Measurements from ENCODE around the gene MACROD2.
"Not testable (repeated sequence)": the region's sequence is repeated elsewhere in the genome, so short reads cannot be mapped to it uniquely, and the experiment has no call there.

The MACROD2 gene

DNA sequence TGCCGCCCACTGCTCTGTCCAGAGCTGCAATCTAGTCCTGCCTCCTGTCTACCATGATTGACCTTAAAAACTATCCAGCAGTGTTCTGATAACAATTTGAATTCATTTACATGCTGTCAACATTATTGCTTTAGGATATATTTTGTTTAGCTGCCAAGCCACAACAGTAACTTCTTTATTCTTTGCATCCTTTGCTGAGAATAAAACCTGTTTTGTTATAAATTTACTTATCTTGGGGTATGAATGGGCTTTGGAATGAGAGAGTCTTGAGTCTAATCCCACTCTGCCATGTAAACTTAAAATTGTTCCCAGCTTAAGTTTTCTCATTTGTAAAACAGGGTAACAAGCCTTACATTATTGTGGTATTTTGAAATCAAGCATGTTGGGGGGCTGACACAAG is 225.7 kb downstream of the MACROD2 start:
- TF ChIP-seq, protein P1, sequence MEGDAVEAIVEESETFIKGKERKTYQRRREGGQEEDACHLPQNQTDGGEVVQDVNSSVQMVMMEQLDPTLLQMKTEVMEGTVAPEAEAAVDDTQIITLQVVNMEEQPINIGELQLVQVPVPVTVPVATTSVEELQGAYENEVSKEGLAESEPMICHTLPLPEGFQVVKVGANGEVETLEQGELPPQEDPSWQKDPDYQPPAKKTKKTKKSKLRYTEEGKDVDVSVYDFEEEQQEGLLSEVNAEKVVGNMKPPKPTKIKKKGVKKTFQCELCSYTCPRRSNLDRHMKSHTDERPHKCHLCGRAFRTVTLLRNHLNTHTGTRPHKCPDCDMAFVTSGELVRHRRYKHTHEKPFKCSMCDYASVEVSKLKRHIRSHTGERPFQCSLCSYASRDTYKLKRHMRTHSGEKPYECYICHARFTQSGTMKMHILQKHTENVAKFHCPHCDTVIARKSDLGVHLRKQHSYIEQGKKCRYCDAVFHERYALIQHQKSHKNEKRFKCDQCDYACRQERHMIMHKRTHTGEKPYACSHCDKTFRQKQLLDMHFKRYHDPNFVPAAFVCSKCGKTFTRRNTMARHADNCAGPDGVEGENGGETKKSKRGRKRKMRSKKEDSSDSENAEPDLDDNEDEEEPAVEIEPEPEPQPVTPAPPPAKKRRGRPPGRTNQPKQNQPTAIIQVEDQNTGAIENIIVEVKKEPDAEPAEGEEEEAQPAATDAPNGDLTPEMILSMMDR (IDR thresholded peaks at IDR 0.05; ENCODE audit: extremely low read depth, missing control alignments), result no peak
- DNase-seq (ENCODE audit: low spot score), result no peak

DNA sequence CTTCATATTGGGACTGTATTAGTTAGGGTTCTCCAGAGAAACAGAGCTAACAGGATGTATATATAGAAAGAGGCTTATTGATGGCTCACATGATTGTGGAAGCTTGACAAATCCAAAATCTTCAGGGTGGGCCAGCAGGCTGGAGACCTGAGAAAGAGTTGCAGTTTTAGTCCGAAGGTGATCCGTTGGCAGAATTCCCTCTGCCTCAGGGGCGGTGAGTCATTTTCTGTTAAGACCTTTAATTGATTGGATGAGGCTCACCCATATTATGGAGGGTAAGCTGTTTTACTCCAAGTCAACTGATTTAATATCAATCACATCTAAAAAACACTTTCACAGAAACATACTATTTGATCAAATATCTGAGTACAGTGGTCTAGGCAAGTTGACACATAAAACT is 228.5 kb downstream of the MACROD2 start:
- TF ChIP-seq, protein P1 (IDR thresholded peaks at IDR 0.05; ENCODE audit: extremely low read depth, missing control alignments), result no peak
- DNase-seq (ENCODE audit: low spot score), result no peak

DNA sequence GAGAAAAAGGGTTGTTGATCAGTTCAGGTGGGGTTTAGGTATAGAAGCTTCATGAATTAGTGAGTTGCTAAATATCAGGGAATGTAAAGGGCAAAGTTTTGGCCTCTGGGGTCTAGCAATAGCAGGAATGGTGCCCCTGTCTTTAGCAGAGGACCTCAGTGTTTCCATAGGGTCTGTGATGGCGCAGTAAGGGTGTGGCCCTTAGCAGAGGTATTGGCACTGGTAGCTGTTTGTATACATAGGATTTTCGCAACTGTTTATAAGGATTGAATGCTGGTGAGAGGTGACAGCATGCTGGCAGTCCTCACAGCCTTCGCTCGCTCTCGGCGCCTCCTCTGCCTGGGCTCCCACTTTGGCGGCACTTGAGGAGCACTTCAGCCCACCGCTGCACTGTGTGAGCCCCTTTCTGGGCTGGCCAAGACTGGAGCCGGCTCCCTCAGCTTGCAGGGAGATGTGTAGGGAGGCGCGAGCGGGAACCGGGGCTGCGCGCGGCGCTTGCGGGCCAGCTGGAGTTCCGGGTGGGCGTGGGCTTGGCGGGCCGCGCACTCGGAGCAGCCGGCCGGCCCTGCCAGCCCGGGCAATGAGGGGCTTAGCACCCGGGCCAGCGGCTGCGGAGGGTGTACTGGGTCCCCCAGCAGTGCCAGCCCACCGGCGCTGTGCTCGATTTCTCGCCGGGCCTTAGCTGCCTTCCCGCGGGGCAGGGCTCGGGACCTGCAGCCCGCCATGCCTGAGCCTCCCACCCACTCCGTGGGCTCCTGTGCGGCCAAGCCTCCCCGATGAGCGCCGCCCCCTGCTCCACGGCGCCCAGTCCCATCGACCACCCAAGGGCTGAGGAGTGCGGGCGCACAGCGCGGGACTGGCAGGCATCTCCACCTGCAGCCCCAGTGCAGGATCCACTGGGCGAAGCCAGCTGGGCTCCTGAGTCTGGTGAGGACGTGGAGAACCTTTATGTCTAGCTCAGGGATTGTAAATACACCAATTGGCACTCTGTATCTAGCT is 231.0 kb downstream of the MACROD2 start:
- not testable (repeated sequence) for DNase-seq (ENCODE audit: low spot score)

DNA sequence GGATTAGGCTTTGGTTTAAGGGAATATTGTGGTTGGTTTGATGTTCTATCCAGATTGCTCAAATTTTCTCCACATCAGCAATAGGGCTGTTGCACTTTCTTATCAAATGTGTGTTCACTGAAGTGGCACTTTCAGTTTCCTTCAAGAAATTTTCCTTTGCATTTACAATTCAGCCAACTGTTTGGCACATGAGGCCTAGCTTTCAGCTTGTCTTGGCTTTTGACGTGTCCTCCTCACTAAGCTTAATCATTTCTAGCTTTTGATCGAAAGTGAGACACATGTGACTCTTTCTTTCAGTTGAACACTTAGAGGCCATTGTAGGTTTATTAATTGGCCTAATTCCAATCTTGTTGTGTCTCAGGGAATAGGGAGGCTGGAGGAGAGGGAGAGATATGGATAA is 237.3 kb downstream of the MACROD2 start:
- DNase-seq (ENCODE audit: low spot score), result no peak
- TF ChIP-seq, protein P1 (IDR thresholded peaks at IDR 0.05; ENCODE audit: extremely low read depth, missing control alignments), result no peak

GRCh38 chr20:14234666-14235295 is 239.5 kb downstream of the MACROD2 start:
- DNase-seq (ENCODE audit: low spot score), result no peak
- TF ChIP-seq, protein P1 (IDR thresholded peaks at IDR 0.05; ENCODE audit: extremely low read depth, missing control alignments), result no peak

DNA sequence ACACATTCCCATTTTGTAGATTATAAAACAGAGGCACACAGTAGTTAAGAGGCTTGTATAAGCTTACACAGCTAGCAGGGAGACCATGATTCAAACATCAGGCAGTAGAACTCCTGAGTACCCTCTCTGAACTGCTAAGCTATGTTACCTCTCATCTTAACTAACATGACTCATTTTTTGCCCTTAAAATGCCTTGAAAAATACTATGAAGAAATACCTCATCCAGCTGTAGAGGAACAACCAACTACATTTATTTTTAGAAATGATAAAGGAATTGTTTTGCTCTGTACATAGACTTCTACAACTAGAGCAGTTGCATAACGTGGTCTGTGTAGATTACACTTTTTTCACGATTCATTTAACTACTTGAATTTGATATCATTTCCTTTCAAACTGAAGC is 240.0 kb downstream of the MACROD2 start:
- TF ChIP-seq, protein P1 (IDR thresholded peaks at IDR 0.05; ENCODE audit: extremely low read depth, missing control alignments), result no peak
- DNase-seq (ENCODE audit: low spot score), result no peak

GRCh38 chr20:14245368-14245970 is 250.2 kb downstream of the MACROD2 start:
- DNase-seq (ENCODE audit: low spot score), result no peak
- TF ChIP-seq, protein P1 (IDR thresholded peaks at IDR 0.05; ENCODE audit: extremely low read depth, missing control alignments), result no peak
